IPS-11a (cell line): ENCODE results near the gene JCAD.
A peak's percentile ranks its signal among the peaks of the same experiment; 100 is the strongest.
"Not testable (repeated sequence)": the region's sequence is repeated elsewhere in the genome, so short reads cannot be mapped to it uniquely, and the experiment has no call there.

Source experiments
- H3K4me3 ChIP-seq: one replicate; pipeline ENCODE4 v1.5.1; 2013; ENCODE audit warnings: low read depth, low read length, control low read depth

Gene JCAD, protein sequence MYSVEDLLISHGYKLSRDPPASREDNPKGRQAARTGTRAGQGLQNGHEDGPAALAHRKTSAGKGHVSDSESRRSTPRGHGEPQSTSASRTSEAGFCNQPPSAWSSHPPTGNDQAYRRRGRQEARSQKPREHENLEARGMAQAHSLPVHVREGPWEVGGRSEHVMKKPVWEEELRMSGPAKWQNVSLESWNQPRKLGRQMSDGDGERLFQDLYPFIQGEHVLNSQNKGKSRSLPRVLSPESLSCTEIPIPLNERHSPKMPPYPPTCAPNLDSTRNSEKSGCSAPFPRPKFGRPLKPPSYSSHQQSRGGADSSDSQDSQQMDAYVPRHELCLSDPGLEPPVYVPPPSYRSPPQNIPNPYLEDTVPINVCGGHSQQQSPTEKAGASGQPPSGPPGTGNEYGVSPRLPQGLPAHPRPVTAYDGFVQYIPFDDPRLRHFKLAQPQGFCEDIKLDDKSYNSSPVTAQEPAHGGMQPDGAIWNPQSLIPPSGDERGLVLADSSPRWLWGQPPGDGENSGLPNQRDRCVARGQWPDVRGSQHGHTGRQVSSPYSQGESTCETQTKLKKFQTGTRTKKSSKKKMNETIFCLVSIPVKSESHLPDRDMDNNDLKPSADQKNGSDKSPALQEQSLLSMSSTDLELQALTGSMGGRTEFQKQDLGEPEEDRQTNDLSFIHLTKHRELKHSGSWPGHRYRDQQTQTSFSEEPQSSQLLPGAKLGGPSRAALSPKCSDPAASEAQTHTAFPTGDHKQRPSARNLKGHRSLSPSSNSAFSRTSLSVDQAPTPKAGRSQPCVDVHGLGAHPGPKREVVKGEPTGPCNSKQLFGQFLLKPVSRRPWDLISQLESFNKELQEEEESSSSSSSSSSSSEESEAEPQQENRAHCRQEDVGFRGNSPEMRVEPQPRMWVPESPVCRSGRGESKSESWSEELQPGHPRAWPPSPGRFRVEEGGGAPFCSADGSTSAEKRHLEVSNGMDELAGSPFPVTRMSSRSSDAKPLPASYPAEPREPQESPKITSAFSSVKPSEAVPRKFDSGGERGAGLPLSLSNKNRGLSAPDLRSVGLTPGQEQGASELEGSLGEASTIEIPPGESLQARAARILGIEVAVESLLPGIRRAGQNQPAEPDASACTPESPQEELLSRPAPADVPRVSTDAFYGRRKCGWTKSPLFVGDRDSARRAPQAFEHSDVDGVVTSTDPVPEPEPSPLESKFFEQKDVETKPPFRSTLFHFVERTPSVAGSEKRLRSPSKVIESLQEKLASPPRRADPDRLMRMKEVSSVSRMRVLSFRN (N-terminal part only)

DNA sequence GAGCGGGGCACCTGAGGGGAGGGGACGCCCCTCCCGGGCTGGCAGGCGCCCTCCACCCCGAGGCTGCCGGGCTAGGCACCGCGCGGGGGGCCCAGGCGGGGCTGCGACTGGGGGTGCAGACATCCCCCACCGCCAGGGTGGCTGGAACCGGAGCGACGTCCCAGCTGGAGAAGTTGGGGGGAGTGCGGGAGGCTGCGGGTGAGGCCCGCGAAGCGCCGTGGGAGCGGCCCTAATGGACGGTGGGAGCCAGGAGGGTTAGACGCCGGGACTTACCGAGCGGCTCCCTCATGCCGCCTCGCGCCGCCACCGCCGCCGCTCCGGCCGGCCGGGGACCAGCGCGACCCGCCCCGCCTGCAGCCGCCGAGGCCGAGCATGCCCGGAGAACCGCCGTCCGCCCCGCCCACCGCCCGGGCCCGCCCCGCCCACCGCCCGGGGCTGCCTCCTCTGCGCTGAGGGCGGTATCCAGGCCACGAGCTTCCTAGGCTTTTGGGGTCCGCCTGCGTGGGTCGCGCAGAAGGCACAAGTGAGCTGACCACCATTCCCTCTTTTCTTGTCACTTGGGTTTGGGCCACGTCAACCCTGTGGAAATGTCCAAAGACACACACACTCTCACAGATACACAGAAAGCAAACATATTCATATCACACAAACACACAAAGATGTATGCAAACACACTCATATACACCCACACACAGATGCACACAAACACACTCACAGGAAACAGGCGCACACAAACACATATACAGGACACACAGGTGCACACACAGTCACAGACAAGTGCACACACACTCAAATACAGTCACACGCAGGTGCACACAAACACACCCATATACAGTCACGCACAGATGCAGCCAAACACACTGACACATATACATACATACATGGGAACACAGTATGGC, at the start of gene JCAD:
TSS of gene JCAD (minus strand) at position 378 of the 899 bp plus-strand sequence. CDS start 11,774 bp downstream, outside the sequence.
- peak within 1 kb of the TSS; percentile 43 for H3K4me3 ChIP-seq

DNA sequence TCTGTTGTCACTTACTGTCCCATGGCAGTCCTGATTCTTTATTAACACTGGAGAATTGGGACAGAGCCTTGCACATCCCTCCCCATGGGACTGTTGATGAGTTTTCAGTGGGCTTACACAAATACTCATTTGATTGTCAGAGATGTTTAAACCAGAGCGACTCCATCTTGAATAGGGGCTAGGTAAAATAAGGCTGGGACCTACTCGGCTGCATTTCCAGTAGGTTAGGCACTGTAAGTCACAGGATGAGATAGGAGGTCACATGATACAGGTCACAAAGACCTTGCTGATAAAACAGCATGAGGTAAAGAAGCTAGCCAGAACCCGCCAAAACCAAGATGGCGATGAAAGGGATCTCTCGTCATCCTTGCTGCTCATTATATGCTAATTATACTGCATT, 47.6 kb upstream of the JCAD start:
- H3K4me3 ChIP-seq: no peak overlapping the region

DNA sequence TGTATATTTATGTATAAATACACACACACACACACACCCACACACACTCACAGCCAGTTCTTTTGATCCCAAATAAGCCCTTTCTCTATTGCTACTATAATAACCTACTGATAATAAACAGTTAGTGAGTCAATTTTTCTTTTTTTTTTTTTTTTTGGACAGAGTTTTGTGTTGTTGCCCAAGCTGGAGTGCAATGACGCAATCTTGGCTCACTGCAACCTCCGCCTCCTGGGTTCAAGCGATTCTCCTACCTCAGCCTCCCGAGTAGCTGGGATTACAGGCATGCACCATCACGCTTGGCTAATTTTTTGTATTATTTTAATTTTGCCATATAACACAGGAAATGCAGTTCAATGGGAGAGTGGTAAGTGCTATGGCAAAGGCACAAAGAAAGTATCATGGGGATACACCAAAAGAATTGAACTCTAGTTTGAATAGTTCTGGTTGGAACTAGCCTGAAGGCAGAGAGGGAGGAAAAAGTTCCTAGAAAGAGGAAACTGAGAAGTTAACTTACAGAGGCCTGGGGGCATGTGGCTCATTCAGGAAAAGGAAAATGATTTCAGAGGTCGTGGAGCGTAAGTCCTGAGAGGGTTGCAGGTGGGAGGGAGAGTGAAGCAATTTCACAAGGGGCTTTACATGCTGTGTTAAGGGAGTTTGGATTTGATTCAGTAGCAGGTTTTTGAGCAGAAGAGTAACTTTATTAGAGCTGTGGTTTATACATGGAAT, 44.4 kb upstream of the JCAD start:
- no peak overlapping the region for H3K4me3 ChIP-seq

DNA sequence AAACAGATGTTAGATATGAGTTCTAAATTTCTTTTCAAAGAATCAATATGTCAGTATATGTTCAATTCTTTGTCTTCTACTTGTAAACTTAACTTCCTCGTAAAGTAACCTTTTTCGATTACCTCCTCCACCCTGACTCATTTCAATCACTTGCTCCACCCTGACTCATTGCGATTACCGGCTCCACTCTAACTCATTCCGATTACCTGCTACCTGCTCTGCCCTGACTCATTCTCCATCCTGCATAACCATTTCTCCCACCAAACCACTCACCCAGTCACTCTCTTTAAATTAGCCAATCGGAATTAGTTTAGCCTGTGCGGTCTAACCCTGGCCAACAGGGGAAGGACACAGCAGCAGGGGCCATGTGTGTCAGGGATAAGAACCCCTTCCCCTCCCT, 40.3 kb upstream of the JCAD start:
- H3K4me3 ChIP-seq: not testable (repeated sequence)

DNA sequence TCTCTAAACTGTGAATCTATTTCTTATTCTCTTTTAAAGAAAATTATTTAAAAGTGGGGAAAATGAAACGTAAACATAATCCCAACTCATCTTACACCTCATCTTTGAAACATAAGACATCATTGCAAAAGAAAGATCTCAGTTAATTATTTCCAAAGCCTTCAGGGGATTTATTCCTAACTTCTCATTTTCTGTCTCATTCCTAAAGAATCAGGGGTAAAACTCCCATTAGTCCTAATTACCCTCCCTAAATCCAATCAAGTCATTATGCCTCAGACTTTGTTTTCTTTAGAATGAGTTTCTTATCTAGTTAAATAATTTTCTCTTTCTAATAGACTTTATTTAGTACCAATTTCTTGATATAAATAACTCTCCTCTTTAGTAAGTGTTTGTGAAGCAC, 39.7 kb upstream of the JCAD start:
- no peak overlapping the region for H3K4me3 ChIP-seq

DNA sequence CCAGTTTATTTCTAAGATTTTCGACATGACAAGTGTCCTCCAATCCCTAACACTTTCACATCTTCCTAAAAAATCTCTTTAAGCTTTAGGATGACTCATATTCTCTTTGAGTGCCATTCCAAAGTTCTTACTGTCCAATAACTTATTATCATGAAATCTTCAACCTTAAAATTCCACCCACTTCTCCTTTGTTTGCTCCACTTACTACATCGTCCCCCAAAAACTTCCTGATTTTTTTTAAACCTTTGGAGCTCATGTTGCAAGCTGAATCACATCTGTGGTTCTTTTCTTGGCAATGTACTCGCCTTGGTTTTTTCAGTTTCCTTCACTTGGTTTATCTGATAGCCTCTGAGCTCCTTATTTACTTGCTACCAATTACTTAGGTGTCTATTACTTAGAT, 39.2 kb upstream of the JCAD start:
- H3K4me3 ChIP-seq: no peak overlapping the region

DNA sequence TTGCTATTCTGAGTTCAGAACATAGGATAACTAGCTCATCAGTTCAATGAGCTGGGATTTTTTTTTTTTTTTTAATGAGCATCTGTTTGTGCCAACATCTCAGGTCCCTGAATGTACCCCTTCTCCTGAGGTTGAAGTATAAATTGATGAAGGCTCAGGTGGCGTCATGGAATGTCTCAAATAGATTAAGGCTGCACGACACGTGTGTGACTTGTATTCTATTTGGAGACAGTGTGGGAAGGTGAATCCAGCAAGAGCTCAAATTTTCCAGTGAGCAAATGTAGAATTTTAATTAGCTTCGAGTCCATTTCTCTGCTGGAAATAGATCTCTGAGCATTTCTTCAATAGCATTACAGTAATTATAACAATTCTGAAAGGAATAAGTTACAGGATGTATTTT, 37.2 kb upstream of the JCAD start:
- H3K4me3 ChIP-seq: no peak overlapping the region

DNA sequence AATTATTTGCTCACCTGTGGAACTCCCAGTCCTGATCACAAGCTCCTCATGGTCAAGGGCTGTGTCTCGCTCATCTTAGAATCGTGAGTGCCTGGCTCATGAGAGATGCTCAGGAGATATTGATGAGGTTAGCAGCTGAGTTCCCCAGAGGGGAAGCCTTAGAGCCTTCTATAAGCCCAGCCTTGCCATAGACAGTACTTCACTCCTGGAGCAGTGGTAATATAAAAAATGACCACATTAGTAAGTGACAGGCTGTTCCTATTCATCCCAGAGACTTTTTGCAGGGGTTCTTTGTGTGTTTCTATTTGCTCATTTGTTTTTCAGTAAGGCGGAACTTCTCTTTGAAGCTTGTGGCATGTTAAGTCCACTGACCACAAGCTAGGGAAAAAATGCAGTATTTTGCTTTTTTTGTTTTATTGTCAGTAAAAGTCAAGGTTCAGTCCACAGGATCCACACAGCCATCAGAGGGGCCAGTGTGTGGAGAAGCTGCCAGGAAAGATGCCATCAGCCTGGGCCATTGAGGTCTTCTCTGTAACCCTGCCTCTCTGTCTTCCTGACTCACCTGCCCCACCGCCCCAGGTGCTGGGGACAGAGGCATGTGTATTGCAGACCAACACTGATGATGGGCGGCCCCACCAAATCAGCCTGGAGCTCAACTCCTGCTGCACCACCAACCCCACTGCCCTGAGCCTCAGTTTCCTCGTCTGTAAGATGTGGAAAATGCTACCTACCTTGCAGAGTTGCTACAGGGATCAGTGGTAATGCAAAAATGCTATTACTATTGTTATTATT, 36.4 kb upstream of the JCAD start:
- no peak overlapping the region for H3K4me3 ChIP-seq

DNA sequence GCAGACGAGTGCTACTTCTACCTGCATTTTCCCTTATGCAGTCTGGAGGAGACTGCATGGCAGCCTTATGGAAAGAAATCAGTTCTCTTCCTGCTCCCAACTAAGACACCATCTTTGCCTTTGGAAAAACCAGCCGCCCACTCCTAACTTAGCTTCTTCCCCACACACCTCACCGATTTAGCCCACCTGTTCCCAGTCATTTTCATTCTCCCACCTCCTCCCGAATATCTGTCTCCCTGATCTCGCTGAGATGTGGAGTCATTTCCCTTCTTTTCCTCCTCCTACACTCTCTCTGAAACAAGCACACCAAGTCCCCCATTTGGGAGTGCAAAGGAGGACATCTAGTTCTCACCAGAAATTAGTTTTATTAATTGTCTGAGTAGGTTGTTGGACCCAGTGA, 35.2 kb upstream of the JCAD start:
- H3K4me3 ChIP-seq: no peak overlapping the region

DNA sequence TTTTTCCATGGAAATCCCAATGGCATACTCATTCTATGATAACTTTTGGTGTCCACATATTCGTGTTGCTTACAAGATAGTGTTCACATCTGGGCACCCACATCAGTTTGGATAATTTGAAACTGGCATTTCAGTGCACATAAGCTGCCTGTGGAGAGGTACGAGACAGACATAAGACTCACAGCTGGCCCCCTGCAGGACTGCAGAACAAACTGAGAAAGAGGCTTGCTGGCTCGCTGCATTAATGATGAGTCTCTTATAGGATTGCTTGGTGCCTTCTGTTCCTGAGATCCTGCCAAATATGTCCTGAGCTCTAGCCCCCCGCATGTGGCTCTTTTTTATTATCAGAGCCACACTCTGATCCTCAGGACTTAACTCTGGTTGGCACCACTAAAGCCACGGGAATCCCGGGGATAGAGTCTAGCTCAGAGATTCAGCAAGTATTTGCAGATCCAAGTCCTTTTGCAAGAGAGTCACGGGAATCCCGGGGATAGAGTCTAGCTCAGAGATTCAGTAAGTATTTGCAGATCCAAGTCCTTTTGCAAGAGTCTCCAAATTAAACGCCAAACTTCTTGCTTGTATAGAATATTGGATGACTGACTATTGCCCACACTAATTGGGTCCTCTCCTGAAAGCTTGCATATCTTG, 34.0 kb upstream of the JCAD start:
- no peak overlapping the region for H3K4me3 ChIP-seq

DNA sequence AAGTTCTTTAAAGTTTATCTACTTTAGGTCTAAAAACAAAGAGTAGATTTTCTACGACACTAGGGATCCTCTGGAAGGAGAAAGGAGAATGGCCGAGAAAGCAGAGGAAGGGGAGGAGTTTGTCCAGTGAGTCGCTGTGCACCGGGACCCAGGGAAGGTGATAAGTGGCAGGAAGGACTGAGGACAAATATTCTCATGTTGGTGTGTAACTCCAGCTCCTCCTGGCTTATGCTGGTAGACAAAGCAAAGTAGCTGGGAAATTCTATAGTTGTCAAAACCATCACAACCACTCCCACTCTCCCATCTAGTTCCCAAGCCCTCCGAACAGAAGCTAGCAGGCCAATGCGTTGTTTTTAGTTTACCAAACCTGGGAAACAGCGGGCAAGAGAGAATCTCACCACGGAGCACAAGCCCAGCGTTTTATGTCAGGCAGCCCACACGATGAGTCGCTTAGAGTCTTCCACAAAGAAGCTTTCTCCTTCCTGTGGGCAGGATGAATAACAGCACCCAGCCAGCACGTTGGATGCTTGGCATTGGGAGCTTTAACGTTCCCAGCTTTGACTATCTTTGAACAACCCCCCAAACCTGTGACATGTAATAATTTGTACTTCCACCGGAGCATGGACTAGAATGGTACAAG, 32.9 kb upstream of the JCAD start:
- H3K4me3 ChIP-seq: no peak overlapping the region

DNA sequence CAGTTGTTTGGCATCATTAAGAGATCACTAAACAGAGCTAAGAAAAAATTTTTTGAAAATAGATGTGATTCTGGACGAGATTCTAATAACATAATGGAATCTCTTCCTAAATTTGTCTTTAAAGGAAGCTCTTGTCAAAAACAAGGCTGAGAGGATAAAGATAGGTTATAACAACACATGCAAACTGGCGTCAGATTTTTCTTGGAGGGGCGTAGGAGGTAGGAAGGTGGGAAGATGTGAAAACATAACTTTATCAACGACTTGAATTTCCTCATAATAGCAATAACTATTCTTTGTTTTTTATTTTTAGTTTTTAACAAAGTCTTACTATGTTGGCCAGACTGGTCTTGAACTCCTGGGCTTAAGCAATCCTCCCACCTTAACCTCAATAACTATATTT, 31.8 kb upstream of the JCAD start:
- H3K4me3 ChIP-seq: no peak overlapping the region

DNA sequence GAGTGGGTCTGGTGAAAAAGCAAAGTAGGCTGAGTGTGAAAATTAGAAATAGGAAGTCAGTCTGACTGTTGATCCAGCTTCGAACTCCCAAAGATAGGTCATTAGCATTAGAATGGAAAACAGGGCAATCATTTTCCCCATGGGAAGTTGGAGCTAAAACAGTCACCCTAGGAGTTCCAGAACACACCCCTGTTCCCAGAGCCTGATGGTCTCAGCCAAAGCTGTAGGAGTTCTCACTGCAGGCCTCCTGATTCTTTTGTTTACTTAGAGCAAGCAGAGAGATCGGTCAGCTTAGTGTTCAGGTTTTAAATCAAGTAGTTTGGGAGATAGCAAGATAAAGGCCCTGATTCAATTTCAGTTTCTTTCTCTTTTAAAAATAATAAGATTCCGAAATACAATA, 28.8 kb upstream of the JCAD start:
- no peak overlapping the region for H3K4me3 ChIP-seq

DNA sequence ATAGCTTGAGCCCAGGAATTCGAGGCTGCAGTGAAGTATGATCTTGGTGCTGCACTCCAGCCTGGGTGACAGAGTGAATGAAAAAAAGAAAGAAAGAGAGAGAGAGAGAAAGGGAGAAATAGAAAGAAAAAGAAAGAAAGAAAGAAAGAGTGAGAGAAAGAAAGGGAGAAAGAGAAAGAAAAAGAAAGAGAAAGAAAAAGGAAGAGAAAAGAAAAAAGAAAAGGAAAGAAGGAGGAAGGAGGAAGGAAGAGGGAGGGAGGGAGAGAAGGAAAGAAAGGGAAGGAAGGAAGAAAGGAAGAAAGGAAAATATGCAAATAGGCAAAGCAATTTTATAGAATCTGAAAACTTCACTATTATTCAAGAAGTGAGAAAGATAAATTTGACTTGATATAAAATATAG, 24.5 kb upstream of the JCAD start:
- H3K4me3 ChIP-seq: no peak overlapping the region

DNA sequence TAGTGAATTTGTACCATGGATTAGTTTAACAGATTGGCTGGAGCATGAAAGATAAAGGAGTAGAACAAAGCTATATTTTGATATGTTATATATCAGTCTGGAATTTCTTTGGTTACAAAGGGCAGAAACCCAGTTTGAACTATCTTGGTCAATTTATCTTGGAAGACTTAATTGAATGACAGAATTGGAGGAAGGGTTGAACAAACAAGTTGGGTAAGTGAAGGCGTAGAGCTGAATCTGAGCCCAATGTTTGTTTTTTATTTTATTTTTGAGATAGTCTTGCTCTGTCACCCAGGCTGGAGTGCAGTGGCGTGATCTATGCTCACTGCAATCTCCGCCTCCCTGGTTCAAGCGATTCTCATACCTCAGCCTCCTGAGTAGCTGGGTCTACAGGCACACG, 21.8 kb upstream of the JCAD start:
- no peak overlapping the region for H3K4me3 ChIP-seq

DNA sequence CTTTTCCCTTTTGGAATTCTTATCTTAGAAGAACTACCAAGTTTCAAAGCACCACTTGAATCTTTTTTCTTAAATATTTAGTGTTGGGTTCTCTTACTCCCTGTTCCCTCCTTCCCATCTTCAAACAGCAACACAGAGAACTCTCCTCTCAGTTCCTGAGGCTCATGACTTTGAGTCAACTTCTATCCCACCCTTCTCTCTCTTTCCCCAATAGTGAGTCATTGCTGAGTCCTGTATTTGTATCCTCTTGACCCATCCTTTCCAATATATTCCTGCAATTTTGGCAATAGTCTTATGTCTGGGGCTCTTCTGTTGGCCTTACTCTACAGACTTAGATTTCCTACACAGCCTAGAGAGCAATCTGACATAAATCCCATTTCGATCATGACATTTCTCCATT, 20.8 kb upstream of the JCAD start:
- H3K4me3 ChIP-seq: no peak overlapping the region

DNA sequence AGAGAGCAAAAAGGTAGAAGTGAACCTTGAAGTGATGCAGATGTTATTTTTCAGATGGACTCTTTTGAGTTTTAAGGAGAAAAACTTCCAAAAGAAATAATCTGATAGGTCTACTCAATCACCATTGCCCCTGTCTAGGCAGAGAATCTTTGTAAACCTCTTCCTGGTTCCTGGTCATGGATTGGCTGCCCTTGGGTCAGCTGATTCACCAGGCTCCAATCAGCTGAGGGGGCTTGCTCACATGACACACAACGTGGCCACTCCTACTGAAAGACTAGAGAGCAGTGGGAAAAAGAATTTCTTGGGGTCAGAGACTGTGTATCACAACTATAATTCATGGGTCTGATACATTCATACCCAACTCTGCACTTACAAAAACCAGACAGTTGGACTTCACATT, 20.0 kb upstream of the JCAD start:
- H3K4me3 ChIP-seq: no peak overlapping the region

DNA sequence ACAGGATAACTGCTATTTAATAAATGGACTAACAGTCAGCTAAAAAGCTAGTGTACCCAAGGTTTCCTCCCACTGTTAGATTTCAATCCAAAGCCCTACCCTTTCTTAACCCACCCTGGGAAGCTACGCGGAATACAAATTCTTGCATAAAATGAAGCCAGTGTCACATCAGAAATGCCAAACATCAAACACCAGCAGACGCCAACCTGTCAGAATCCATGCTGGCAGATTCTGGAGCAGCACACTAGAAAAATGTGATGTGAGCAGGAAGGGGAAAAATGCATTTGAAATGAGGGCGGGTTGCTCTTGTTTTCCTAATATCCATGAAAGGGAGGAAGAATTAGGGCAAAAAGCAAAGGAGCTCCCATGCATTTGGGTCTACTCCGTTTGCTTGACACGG, 16.1 kb upstream of the JCAD start:
- no peak overlapping the region for H3K4me3 ChIP-seq
